Glomerular endothelial cell (primary cell): ENCODE measurements around the gene BAIAP2. TPM values are rescaled to one million over a fixed set of nuclear protein-coding genes. Genes with fewer than 3 reads are reported as not detected.
"Not testable (repeated sequence)": the region's sequence is repeated elsewhere in the genome, so short reads cannot be mapped to it uniquely, and the experiment has no call there.

Source experiments
- DNase-seq: peaks from one replicate; pipeline ENCODE4 v3.0.0-alpha.2; 2011; ENCODE audit warnings: low read depth, low spot score; ENCODE audit errors: extremely low read depth
- total RNA-seq: library from RNA; depleted of rRNA; stranded (reverse); fragments of >200 nt; gene quantifications from 2 replicates; pipeline ENCODE4 v1.2.3, GENCODE V29; 2015

BAIAP2 gene
- total RNA-seq, 1 donor from 2014 or later = 30.6 TPM

- DNase-seq = no peak
Measured at GRCh38 chr17:81000334-81000630, 34.7 kb upstream of the BAIAP2 start.

- DNase-seq = no peak
Measured at GRCh38 chr17:81000631-81001357, 34.2 kb upstream of the BAIAP2 start.

- no peak for DNase-seq
Measured at GRCh38 chr17:81002013-81002384, 33.0 kb upstream of the BAIAP2 start.

- DNase-seq = no peak
Measured at GRCh38 chr17:81002409-81003361, 32.3 kb upstream of the BAIAP2 start.

GRCh38 chr17:81003711-81004475 is 31.1 kb upstream of the BAIAP2 start:
- no peak for DNase-seq

- DNase-seq = no peak
Measured at GRCh38 chr17:81006891-81007290, 28.1 kb upstream of the BAIAP2 start.

- no peak for DNase-seq
Measured at GRCh38 chr17:81008140-81008539, 26.8 kb upstream of the BAIAP2 start.

- DNase-seq = no peak
Measured at GRCh38 chr17:81009136-81009535, 25.8 kb upstream of the BAIAP2 start.

GRCh38 chr17:81010935-81011334 is 24.0 kb upstream of the BAIAP2 start:
- DNase-seq = no peak

- no peak for DNase-seq
Measured at GRCh38 chr17:81011951-81012350, 23.0 kb upstream of the BAIAP2 start.

- no peak for DNase-seq
Measured at GRCh38 chr17:81012574-81013447, 22.1 kb upstream of the BAIAP2 start.

- DNase-seq = no peak
Measured at GRCh38 chr17:81013642-81014041, 21.3 kb upstream of the BAIAP2 start.

GRCh38 chr17:81015136-81015535 is 19.8 kb upstream of the BAIAP2 start:
- no peak for DNase-seq

GRCh38 chr17:81016575-81016974 is 18.4 kb upstream of the BAIAP2 start:
- no peak for DNase-seq

- not testable (repeated sequence) for DNase-seq
Measured at GRCh38 chr17:81017330-81017729, 17.6 kb upstream of the BAIAP2 start.

- no peak for DNase-seq
Measured at GRCh38 chr17:81018044-81018802, 16.7 kb upstream of the BAIAP2 start.

GRCh38 chr17:81019563-81020442 is 15.1 kb upstream of the BAIAP2 start:
- DNase-seq = no peak

GRCh38 chr17:81020443-81020766 is 14.5 kb upstream of the BAIAP2 start:
- no peak for DNase-seq
